Right lobe of liver (tissue), 6 donors: ENCODE results near the gene UNC119B. TPM values are rescaled to one million over a fixed set of nuclear protein-coding genes. Genes with fewer than 3 reads are reported as not detected.

Experiments used
- ATAC-seq, 4 donors: fragments of 200-7000 bp; cut with Tn5 transposase; one replicate each; pipeline ENCODE4 v1.9.1; 2020; ENCODE audit warnings: mild to moderate bottlenecking in 4 of 4, moderate library complexity in 4 of 4
- DNase-seq, 3 donors: peaks; one replicate each; pipeline ENCODE4 v3.0.0-alpha.2; 2020
- H3K27ac ChIP-seq, 3 donors: fragments of 200-600 bp; one replicate each; pipeline ENCODE4 v1.8.0; 2022
- H3K27me3 ChIP-seq, 2 donors: fragments of 200-600 bp; one replicate each; pipeline ENCODE4 v1.8.0; 2022
- H3K36me3 ChIP-seq, 4 donors: fragments of 200-600 bp; sonication (generic) in 1 of 4; one replicate each; pipeline versions ENCODE4 v1.5.1 to v1.8.0; 2017 to 2022; ENCODE audit warnings: control low read depth in 1 of 4
- H3K4me1 ChIP-seq, 4 donors: fragments of 200-600 bp; sonication (generic) in 1 of 4; one replicate each; pipeline versions ENCODE4 v1.5.1 to v1.8.0; 2017 to 2022; ENCODE audit warnings: control low read depth in 1 of 4
- H3K4me3 ChIP-seq, 3 donors: fragments of 200-600 bp; one replicate each; pipeline ENCODE4 v1.8.0; 2022
- H3K9me3 ChIP-seq, 4 donors: fragments of 200-600 bp; sonication (generic) in 1 of 4; one replicate each; pipeline versions ENCODE4 v1.5.1 to v1.8.0; 2017 to 2022; ENCODE audit warnings: control low read depth in 1 of 4
- POLR2A ChIP-seq: fragments of 450-650 bp; IDR thresholded peaks from one replicate; pipeline ENCODE4 v1.6.1; 2017; ENCODE audit warnings: antibody characterized with exemption, mild to moderate bottlenecking
- WGBS: methylation state at CpG from one replicate; pipeline ENCODE4 v1.1.6; 2018; ENCODE audit warnings: low coverage, low lambda C conversion rate; ENCODE audit not compliant: insufficient coverage; ENCODE audit errors: missing lambda C conversion rate; 5-methylcytosine and 5-hydroxymethylcytosine counted together
- intact Hi-C, 2 donors: fragments of 100-400 bp; cut with DNase I; formaldehyde crosslinking; loops; one replicate each; pipeline versions ENCODE4 v1.11.2 to v1.14.1; 2022
- total RNA-seq, 6 experiments: library from RNA; depleted of rRNA in 2 of 6; stranded (reverse); fragments of >200 nt in 2 of 6; fragmentation: NEBNext Ultra II Directional in 3 of 6; extraction: Animal tissue kit (Norgen Biotek cat#: 25700) in 3 of 6; gene quantifications; one replicate each; pipeline versions ENCODE4 v1.1.0 to v1.2.4, GENCODE V29; 2016 to 2023
- TF ChIP-seq, protein P1 (sequence below), 4 donors: fragments of 200-600 bp in 3 of 4; fragments of 450-650 bp in 1 of 4; IDR thresholded peaks; one replicate each; pipeline versions ENCODE4 v1.5.1 to v1.8.0; 2016 to 2022; ENCODE audit warnings: antibody characterized with exemption in 4 of 4, mild to moderate bottlenecking in 2 of 4
- donor health status: DM: no; HTN: yes; CAD: no.
- donor health status: DM: no; HTN: no; CAD: no.
- donor health status: DM: no; HTN: no; CAD: no.
- donor health status: DM: no; HTN: yes; CAD: no.
- donor health status: DM: no; HTN: yes; CAD: no.

The UNC119B gene
- total RNA-seq, 6 experiments from 2014 or later = 4.7 to 10.2 (median 6.6) TPM

DNA sequence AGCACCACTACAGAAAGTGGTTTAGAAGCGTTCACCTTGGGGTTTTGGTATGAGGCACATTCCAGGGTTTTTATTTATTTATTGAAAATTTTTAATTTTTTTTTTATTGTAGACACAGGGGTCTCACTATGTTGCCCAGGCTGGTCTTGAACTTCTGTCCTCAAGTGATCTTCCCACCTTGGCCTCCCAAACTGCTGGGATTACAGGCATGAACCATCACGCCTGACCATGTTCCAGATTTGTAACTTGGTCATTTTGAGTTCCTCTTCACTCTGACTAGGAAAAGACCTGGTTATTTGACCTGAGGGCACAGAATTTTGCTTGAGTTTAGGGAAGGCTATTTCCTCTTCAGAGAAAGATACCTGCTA lies 20.2 kb upstream of the UNC119B start:
- Histone ChIP-seq H3K27me3 (no peaks in the 10 kb centered on the region), H3K27ac (peak overlapping the region in 1 of 3 donors; percentile 78), H3K36me3 (peaks cover 0 to 13% (median 6%) of the 10 kb centered on the region in 4 donors), H3K9me3 (no peaks in the 10 kb centered on the region), H3K4me1 (peaks cover 0 to 55% (median 17%) of the 10 kb centered on the region in 4 donors), H3K4me3 (no peak overlapping the region)
- ATAC-seq (no peak), DNase-seq (no peak)
- intact Hi-C loops = no loop called here
- no peak for TF ChIP-seq POLR2A
- TF ChIP-seq, protein P1, sequence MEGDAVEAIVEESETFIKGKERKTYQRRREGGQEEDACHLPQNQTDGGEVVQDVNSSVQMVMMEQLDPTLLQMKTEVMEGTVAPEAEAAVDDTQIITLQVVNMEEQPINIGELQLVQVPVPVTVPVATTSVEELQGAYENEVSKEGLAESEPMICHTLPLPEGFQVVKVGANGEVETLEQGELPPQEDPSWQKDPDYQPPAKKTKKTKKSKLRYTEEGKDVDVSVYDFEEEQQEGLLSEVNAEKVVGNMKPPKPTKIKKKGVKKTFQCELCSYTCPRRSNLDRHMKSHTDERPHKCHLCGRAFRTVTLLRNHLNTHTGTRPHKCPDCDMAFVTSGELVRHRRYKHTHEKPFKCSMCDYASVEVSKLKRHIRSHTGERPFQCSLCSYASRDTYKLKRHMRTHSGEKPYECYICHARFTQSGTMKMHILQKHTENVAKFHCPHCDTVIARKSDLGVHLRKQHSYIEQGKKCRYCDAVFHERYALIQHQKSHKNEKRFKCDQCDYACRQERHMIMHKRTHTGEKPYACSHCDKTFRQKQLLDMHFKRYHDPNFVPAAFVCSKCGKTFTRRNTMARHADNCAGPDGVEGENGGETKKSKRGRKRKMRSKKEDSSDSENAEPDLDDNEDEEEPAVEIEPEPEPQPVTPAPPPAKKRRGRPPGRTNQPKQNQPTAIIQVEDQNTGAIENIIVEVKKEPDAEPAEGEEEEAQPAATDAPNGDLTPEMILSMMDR (IDR thresholded peaks at IDR 0.05) = no peak
- whole genome bisulfite sequencing = 95% methylated on average over 2 of the region's 2 CpGs

DNA sequence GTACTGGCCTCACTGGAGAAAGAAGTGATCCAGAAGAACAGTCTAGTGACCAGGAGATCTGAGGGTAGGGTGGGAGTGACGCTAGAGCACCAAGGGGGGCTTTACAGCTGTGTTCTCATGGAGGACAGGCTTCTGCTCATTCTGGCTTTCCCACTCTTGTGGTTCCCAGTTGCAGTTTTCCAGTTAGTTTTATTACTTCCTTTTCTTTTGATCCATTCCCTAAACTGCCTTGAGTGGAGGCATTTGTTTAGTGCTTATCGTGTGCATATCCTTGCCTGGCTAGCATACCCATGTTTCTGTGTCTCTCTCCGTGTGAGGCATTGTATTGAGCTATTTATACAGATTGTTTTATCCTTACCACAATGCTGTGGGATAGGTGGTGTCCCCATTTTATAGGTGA lies 19.3 kb upstream of the UNC119B start:
- DNase-seq (no peak), ATAC-seq (no peak)
- peaks cover 0 to 22% (median 12%) of the 10 kb centered on the region in 4 donors for H3K36me3 ChIP-seq
- intact Hi-C loops = no loop called here
- H3K27ac ChIP-seq = peak overlapping the region in 2 of 3 donors; percentile 7 to 78
- no peaks in the 10 kb centered on the region for H3K27me3 ChIP-seq
- TF ChIP-seq, protein P1 (IDR thresholded peaks at IDR 0.05) = no peak
- TF ChIP-seq POLR2A = no peak
- H3K4me3 ChIP-seq = no peak overlapping the region
- WGBS = 27% methylated on average over 2 of the region's 3 CpGs
- H3K4me1 ChIP-seq = peaks cover 0 to 49% (median 17%) of the 10 kb centered on the region in 4 donors
- H3K9me3 ChIP-seq = no peaks in the 10 kb centered on the region

DNA sequence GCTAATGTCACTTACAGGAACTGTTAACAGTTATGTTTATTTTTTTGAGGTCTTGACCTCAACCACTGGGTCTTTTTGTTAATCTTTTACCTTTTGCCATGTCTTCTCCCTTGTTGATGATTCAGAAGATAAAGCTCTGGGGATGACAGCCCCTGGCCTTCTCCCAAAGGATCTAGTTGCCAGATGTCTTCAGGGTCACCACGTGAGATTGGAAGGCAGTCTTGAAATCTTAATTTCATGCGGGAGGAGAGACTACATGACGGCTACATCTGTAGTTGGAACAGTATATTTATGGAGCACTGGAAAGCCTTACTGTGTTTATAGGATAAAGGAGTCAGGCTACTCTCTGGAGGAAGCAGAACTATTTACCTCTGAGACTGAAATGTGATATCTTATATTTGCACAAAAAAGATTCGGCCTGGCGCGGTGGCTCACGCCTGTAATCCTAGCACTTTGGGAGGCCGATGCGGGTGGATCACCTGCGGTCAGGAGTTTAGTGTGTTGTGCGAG lies 17.7 kb upstream of the UNC119B start:
- Histone ChIP-seq H3K9me3 (no peaks in the 10 kb centered on the region), H3K4me1 (peaks cover 0 to 49% (median 17%) of the 10 kb centered on the region in 4 donors), H3K27ac (peak overlapping the region in 2 of 3 donors; percentile 74 to 78), H3K4me3 (no peak overlapping the region), H3K27me3 (no peaks in the 10 kb centered on the region), H3K36me3 (peaks cover 3 to 38% (median 19%) of the 10 kb centered on the region in 4 donors)
- intact Hi-C loops = no loop called here
- TF ChIP-seq, protein P1 (IDR thresholded peaks at IDR 0.05) = no peak
- TF ChIP-seq POLR2A = no peak
- WGBS = 60% methylated on average over 11 of the region's 11 CpGs
- DNase-seq (no peak), ATAC-seq (peak; percentile 58 to 70 (median 66))

DNA sequence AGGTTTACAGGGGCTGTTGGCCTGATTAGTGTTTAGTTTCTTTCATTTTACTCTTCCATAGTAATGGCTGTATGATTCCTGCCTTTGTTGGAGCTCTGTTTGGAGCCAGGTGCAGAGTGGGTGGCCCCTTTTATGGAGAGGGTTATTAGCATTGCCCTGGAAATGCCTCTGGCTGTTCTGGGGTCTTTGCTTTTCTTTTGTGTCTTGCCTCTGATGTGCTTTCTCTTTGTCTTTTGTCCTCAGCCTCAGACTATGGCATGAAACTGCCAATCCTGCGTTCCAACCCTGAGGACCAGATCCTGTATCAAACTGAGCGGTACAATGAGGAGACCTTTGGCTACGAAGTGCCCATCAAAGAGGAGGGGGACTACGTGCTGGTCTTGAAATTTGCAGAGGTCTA lies 16.4 kb upstream of the UNC119B start:
- H3K36me3 ChIP-seq = peaks cover 8 to 50% (median 26%) of the 10 kb centered on the region in 4 donors
- peaks cover 0 to 49% (median 17%) of the 10 kb centered on the region in 4 donors for H3K4me1 ChIP-seq
- DNase-seq (no peak), ATAC-seq (no peak)
- WGBS = no CpG with 5 or more reads among the region's 4 CpGs
- H3K9me3 ChIP-seq = no peaks in the 10 kb centered on the region
- intact Hi-C loops = no loop called here
- H3K4me3 ChIP-seq = no peak overlapping the region
- no peak for TF ChIP-seq POLR2A
- TF ChIP-seq, protein P1 (IDR thresholded peaks at IDR 0.05) = no peak
- no peak overlapping the region for H3K27ac ChIP-seq
- no peaks in the 10 kb centered on the region for H3K27me3 ChIP-seq
